IgD-negative memory B cell (primary cell): Measurements from ENCODE around the gene RASGRF2. TPM values are rescaled to one million over a fixed set of nuclear protein-coding genes. Genes with fewer than 3 reads are reported as not detected.

Source experiments
- H3K27ac Mint-ChIP-seq, 3 donors: one replicate each; pipeline ENCODE4 v1.8.0; 2020 to 2022; ENCODE audit warnings: mild to moderate bottlenecking in 3 of 3, mixed read lengths in 3 of 3, moderate library complexity in 1 of 3
- H3K27me3 Mint-ChIP-seq: one replicate; pipeline ENCODE4 v1.8.0; 2021; ENCODE audit warnings: mixed read lengths
- H3K36me3 Mint-ChIP-seq: one replicate; pipeline ENCODE4 v1.8.0; 2020; ENCODE audit warnings: mild to moderate bottlenecking, mixed read lengths
- H3K4me1 Mint-ChIP-seq, 3 donors: one replicate each; pipeline ENCODE4 v1.8.0; 2020 to 2022; ENCODE audit warnings: mixed read lengths in 3 of 3, mild to moderate bottlenecking in 1 of 3
- H3K4me3 Mint-ChIP-seq, 4 donors: one replicate each; pipeline ENCODE4 v1.8.0; 2020 to 2022; ENCODE audit warnings: mild to moderate bottlenecking in 4 of 4, mixed read lengths in 4 of 4, moderate library complexity in 3 of 4
- H3K9me3 Mint-ChIP-seq, 3 donors: one replicate each; pipeline ENCODE4 v1.8.0; 2020 to 2021; ENCODE audit warnings: mixed read lengths in 3 of 3, mild to moderate bottlenecking in 1 of 3
- polyA plus RNA-seq: library from polyadenylated mRNA; unstranded; fragments of 300-500 nt; fragmentation: Illumina TruSeq; gene quantifications from one replicate; pipeline ENCODE4 v1.2.3, GENCODE V29; 2021

The RASGRF2 gene
- polyA plus RNA-seq, 1 donor from 2014 or later: 0.46 TPM

DNA sequence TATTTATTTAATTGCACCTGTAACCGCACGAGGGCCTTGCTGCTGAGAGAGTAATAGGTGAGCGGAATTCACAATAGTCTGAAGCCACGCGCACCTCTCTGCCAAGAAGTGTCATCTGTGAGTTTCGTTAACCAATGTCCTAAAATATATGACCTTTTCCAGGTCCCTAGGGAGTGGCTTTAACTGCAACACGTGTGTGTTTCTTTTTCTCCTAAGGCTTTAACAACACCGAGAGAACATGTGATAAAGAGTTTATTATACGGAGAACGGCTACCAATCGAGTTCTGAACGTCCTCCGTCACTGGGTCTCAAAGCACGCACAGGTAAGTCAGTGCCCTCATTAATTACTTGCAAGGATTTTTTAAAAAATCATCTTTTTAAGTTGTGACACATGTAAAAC lies 219.8 kb downstream of the RASGRF2 start:
- Mint-ChIP-seq H3K27me3 (peaks cover 4% of the 10 kb centered on the region), H3K9me3 (peaks cover 0 to 6% (median 0%) of the 10 kb centered on the region in 3 donors), H3K4me1 (peaks cover 11 to 16% (median 11%) of the 10 kb centered on the region in 3 donors), H3K27ac (no peak overlapping the region), H3K36me3 (peaks cover 2% of the 10 kb centered on the region), H3K4me3 (no peak overlapping the region)

DNA sequence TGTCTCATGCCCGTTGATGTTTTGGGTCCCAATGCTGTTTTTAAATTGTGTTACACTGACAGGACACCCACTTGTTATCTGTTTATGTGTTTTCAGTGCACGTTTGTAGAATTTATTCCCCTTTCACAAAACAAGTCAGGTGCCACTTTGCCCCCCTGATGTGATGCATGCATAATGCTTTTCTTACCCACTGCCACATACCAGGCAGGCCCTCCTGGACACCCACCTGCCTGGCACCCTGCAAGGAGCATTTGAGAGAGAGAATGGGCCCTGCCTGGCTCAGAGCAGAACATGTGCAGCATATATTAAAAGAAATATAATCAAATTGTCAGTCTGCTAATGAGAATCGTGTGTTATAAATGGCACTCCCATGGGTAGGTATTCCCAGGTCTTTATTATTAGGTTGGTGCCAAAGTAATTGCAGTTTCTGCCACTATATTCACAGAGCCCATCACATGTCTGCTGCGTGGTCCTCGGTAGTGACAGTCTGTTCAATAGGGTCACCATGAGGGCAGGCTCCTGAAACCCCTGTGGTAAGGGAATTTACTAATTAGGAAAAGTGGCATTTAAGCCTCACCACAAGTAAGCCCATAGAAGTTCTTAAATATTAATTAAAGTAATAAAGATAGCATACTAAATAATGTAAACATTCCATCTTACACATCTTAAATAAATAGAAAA lies 220.8 kb downstream of the RASGRF2 start:
- Mint-ChIP-seq H3K27ac (no peak overlapping the region), H3K4me3 (no peak overlapping the region), H3K4me1 (peaks cover 11 to 16% (median 11%) of the 10 kb centered on the region in 3 donors), H3K9me3 (peaks cover 0 to 6% (median 0%) of the 10 kb centered on the region in 3 donors), H3K27me3 (peaks cover 4% of the 10 kb centered on the region), H3K36me3 (peaks cover 2% of the 10 kb centered on the region)

DNA sequence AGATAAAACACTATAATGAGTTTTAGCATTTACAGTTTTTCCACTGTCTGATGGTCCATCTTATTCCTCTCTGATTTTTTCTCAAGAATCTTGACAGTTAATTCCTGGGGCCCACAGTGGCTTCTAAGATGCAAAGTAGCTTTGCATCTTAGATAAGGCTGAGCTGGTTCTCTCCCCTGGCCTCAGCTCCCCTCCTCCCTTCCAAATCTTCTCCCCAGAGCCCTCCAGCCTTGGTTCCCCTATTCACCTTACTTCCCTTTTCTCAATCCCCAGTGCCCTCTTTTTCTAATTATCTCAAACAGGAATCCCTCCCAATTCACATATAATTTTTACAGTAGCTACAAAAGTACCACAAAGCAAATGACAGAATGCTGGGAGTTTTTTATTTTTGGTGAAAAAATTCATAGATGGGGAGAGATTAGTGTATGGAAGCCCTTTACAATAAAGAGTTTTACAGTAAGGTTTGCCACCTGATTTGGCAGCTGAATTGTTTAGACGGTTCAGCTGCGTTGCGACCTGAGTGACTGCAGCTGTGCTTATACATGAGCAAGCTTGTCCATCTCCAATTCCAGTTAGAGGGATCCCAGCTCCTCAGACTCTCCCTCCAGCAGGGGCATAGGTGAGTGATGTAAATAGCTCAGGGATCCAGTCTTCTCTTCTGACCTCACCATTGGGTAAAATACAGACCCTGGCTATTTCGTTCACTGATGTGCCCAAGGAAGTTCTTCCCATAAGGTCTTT lies 221.6 kb downstream of the RASGRF2 start:
- Mint-ChIP-seq H3K4me1 (peaks cover 11 to 16% (median 11%) of the 10 kb centered on the region in 3 donors), H3K36me3 (peaks cover 2% of the 10 kb centered on the region), H3K27ac (no peak overlapping the region), H3K4me3 (peak overlapping the region in 2 of 4 donors; percentile 59 to 72), H3K9me3 (peaks cover 0 to 6% (median 0%) of the 10 kb centered on the region in 3 donors), H3K27me3 (peaks cover 4% of the 10 kb centered on the region)

DNA sequence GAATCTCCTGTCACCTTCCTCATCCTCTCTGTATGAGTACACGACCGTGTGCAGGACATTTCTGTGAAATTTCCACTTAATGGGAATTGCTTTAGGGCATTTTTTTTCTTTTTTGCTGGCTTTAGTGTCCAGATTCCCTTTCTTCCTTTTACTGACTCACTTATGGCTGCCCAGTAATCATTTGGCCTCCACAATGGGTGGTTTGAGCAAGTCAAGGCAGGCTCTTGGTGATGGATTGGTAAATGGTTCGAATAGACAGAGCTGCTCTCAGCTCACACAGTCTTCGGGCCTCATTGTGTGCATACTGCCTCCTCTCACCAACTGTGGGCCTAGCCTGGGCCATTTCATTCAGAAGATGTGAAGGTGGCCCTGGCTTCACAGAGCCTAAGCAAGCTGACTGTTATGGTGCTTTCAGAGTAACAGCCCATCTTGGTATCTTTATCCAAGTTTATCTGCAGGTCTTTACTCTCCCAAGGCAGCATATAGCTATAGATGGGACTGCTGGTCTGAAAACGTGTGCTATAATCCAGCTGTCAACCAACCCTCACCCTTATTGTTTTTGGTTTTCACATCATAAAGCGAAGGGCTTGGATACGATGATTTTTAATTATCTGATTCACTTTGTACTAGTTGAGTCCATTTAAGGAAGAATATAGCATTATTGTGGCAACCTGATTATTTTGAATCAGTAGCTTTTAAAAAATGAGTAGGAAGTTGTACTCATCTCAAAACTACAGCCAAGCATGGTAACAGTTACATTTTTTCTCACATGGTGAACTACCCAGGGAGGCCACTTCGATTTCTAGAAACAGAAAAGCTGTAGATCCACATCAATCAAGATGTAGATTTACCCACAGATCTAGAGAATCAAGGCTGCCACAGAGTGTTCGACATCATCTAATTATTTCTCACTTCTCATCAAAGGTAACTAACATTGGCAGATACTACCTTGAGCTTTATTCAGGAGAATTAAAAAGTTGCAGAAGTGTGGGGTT lies 222.5 kb downstream of the RASGRF2 start:
- Mint-ChIP-seq H3K9me3 (peaks cover 0 to 4% (median 0%) of the 10 kb centered on the region in 3 donors), H3K36me3 (peaks cover 3% of the 10 kb centered on the region), H3K27ac (no peak overlapping the region)

GRCh38 chr5:81183811-81184748 lies 223.9 kb downstream of the RASGRF2 start:
- Mint-ChIP-seq H3K27me3 (no peaks in the 10 kb centered on the region), H3K4me1 (peaks cover 10 to 18% (median 11%) of the 10 kb centered on the region in 3 donors), H3K4me3 (no peak overlapping the region), H3K9me3 (no peaks in the 10 kb centered on the region), H3K27ac (no peak overlapping the region), H3K36me3 (peaks cover 1% of the 10 kb centered on the region)

More for the DNA sequence above, 222.5 kb downstream of the RASGRF2 start:
- H3K27me3 Mint-ChIP-seq: peaks cover 2% of the 10 kb centered on the region
- H3K4me3 Mint-ChIP-seq: peak overlapping the region in 1 of 4 donors; percentile 59
- H3K4me1 Mint-ChIP-seq: peaks cover 11 to 16% (median 11%) of the 10 kb centered on the region in 3 donors

DNA sequence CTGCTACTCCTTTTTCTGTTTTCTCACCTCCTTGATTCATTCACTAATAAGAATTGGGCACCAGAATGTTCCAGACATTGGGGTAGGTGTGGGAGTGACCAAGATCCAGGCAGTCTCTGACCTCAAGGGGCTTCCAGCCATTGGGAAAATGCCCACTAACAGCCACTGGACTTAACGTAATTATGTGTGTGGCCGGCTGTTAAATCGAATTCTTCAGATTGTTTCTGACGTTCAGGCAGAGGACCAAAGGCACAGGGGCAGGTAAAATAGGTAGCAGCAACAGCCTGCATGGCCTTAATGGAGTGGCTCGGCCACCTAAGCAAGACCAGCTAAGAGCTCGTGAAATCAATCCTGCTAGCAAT lies 224.6 kb downstream of the RASGRF2 start:
- no peak overlapping the region for H3K4me3 Mint-ChIP-seq
- no peaks in the 10 kb centered on the region for H3K27me3 Mint-ChIP-seq
- H3K27ac Mint-ChIP-seq: no peak overlapping the region
- no peaks in the 10 kb centered on the region for H3K9me3 Mint-ChIP-seq
- H3K36me3 Mint-ChIP-seq: peaks cover 1% of the 10 kb centered on the region
- peaks cover 10 to 18% (median 11%) of the 10 kb centered on the region in 3 donors for H3K4me1 Mint-ChIP-seq

DNA sequence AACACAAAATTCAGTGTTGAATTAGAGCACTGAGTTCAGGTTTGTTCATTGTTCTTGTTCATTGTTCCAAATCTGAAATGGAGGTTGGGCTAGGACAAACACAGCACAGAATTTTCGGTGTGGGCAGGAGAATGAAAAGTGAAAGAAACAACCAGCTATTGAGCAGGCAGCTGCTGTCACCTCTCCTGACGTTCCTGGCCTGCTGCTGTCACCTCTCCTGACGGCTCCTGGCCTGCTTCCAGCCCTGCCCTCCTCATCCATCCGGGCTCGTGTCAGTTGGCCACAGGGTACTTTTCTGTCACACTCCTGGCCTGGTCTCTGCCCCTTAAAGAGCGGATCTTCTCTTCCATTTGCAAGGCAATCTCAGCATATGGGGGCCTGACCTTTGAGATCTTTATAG lies 227.7 kb downstream of the RASGRF2 start:
- Mint-ChIP-seq H3K9me3 (no peaks in the 10 kb centered on the region), H3K4me1 (peaks cover 0 to 5% (median 0%) of the 10 kb centered on the region in 3 donors), H3K27me3 (no peaks in the 10 kb centered on the region), H3K27ac (peak overlapping the region in 1 of 3 donors; percentile 19), H3K4me3 (no peak overlapping the region), H3K36me3 (peaks cover 1% of the 10 kb centered on the region)

DNA sequence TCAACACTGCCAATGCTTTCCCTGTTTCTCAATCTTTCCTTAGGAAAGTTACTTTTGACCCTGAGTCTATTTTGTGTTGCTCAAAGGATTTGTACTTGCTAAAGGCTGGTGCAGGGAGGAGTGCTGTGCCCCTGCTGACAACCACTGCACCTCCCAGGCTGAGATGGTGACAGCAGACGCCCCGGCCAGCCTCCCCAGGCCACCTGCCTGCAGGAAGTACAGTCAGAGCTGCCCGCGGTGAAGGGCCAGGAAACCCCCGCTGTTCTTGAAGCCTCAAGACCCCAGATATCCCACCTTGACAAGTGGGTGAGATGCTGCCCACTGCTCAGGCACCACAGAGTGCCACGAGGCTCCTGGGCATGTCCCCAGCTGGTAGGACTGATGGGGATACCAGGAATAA lies 228.8 kb downstream of the RASGRF2 start:
- no peaks in the 10 kb centered on the region for H3K9me3 Mint-ChIP-seq
- H3K36me3 Mint-ChIP-seq: peaks cover 1% of the 10 kb centered on the region
- no peak overlapping the region for H3K4me3 Mint-ChIP-seq
- H3K4me1 Mint-ChIP-seq: peaks cover 0 to 4% (median 0%) of the 10 kb centered on the region in 3 donors
- no peaks in the 10 kb centered on the region for H3K27me3 Mint-ChIP-seq
- H3K27ac Mint-ChIP-seq: no peak overlapping the region

DNA sequence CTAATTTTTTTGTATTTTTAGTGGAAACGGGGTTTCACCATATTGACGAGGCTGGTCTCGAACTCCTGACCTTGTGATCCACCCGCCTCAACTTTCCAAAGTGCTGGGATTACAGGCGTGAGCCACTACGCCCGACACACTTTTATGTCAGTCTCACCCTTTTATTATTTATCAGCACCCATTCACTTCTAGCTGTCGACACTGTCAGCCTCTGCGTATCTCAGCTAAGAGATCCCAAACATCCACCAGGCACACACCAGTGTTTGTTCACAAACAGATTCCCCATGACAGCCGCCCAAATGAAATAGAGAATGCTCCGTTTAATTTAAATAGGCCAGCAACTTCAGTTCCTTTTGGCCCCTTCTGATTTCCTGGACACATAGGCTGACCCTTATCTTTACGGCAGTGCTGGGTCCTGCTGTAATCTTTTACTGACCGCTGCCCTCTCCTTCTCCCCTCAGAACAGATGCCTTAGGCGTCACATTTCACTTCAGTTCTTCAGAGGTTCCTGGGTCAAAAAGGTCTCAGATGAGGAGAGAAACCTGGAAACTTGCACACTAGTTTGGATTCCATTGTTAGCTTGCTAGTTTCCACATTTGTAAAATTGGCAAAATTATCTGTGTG lies 229.8 kb downstream of the RASGRF2 start:
- Mint-ChIP-seq H3K27ac (no peak overlapping the region), H3K4me3 (no peak overlapping the region), H3K9me3 (no peaks in the 10 kb centered on the region), H3K4me1 (peaks cover 2 to 7% (median 2%) of the 10 kb centered on the region in 3 donors), H3K36me3 (peaks cover 1% of the 10 kb centered on the region), H3K27me3 (peaks cover 2% of the 10 kb centered on the region)

DNA sequence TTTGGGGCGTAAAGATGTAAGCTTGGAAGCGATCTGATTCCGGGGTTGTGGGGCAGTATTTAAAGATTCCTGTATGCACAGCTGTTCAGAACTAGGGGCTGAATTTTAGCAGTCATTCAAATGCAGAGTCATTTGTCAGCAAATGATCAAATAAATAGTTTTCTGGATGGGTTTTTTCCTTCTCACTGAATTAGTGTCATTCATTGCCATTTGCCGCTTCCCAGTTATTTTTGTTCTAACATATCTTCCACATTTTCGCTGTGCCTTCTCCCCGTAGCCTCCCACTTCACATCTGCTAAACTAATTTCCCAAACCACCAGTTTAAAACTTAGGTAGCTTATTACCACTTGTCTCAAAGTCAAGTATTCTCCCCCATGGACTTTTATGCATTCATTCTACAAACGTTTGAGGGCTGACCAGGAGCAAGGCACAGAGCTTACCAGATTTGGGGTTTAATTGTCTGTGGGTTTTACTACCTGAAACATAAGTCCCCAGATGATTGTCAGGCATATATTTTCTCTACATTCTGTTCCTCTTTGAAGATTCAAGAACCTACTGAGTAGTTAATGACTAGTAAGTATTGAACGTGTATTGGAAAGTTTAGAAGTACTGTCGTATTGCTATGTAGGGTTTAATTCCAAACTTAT lies 231.7 kb downstream of the RASGRF2 start:
- Mint-ChIP-seq H3K36me3 (peaks cover 1% of the 10 kb centered on the region), H3K27ac (peak overlapping the region in 1 of 3 donors; percentile 34), H3K4me3 (peak overlapping the region in 1 of 4 donors; percentile 51), H3K4me1 (peaks cover 3 to 10% (median 4%) of the 10 kb centered on the region in 3 donors), H3K27me3 (peaks cover 3% of the 10 kb centered on the region), H3K9me3 (no peaks in the 10 kb centered on the region)

DNA sequence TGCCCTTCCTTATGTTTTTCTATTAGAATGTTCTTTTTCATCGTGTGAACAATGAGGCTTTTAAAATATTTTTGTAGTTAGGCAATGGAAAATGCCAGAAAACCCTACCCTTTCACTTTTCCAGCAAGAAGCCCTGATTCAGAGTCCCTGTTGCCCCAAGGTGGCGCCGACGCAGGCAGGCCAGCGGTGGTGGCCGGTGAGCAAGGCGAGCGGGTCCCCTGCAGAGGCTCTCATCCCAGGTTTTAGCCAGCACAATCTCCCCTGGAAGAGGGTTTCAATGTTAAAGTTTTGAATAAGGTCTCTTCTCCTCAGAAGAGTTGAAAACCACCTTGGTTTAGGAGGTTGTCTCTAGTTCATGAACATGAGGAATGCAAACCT lies 232.2 kb downstream of the RASGRF2 start:
- H3K9me3 Mint-ChIP-seq: no peaks in the 10 kb centered on the region
- H3K4me1 Mint-ChIP-seq: peaks cover 3 to 10% (median 4%) of the 10 kb centered on the region in 3 donors
- peaks cover 1% of the 10 kb centered on the region for H3K36me3 Mint-ChIP-seq
- peaks cover 3% of the 10 kb centered on the region for H3K27me3 Mint-ChIP-seq
- H3K4me3 Mint-ChIP-seq: peak overlapping the region in 1 of 4 donors; percentile 23
- H3K27ac Mint-ChIP-seq: no peak overlapping the region

DNA sequence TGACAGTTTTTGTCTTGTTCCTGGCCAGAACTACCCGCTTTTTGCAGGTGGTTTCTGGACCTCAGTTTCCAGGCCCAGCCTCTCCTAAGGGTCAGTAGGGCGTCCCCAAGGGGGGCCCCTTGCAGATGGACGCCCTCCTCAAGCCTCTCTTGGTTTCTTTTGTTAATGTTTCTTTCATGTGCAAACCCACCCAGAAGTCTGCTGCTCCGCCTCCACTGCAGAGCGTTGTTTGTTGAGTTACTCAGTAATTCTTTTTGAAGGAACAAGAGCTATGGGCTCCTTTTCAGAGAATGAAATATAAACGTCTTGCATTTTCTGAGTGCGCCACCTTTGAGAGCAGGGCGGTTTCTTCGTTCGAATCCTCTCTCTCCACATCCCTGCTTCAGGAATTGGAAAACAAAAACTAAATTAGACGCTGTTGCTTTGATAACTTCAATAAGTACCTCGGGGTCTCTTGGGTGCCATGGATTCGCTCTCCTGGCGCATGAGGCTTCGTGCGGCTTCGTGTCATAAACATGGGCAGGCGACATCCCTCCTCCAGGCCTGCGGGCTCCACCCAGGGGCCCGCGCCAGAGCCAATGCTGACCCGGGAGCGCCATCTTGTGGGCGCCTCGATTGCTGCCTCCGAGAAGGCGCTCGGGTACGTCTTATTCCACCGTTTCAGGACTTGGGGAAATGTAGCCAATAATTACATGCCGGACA lies 234.6 kb downstream of the RASGRF2 start:
- Mint-ChIP-seq H3K27ac (no peak overlapping the region), H3K4me1 (peaks cover 3 to 6% (median 4%) of the 10 kb centered on the region in 3 donors), H3K4me3 (peak overlapping the region in 1 of 4 donors; percentile 29)

More for the DNA sequence above, 234.6 kb downstream of the RASGRF2 start:
- Mint-ChIP-seq H3K36me3 (no peaks in the 10 kb centered on the region), H3K27me3 (peaks cover 5% of the 10 kb centered on the region), H3K9me3 (no peaks in the 10 kb centered on the region)
